Breast epithelium (tissue), 4 donors: ENCODE measurements around the gene IDH3A. TPM values are rescaled to one million over a fixed set of nuclear protein-coding genes. Genes with fewer than 3 reads are reported as not detected.
A peak's percentile ranks its signal among the peaks of the same experiment; 100 is the strongest.

Experiments used
- DNase-seq, 2 donors: peaks; one replicate each; pipeline ENCODE4 v3.0.0-alpha.2; 2019; ENCODE audit warnings: low spot score in 2 of 2
- H3K27ac ChIP-seq, 2 donors: fragments of 200-600 bp; sonication (generic) in 1 of 2; one replicate each; pipeline ENCODE4 v1.5.1; 2016 to 2019; ENCODE audit warnings: mild to moderate bottlenecking in 1 of 2
- H3K27me3 ChIP-seq, 2 donors: fragments of 200-600 bp; sonication (generic) in 1 of 2; one replicate each; pipeline versions ENCODE4 v1.5.1 to v1.6.0; 2017 to 2019; ENCODE audit warnings: control low read depth in 1 of 2, mild to moderate bottlenecking in 1 of 2
- H3K36me3 ChIP-seq: fragments of 200-600 bp; one replicate; pipeline ENCODE4 v1.5.1; 2019
- H3K4me1 ChIP-seq, 2 donors: fragments of 200-600 bp; sonication (generic); one replicate each; pipeline ENCODE4 v1.5.1; 2016 to 2019; ENCODE audit warnings: control low read depth in 1 of 2
- H3K4me3 ChIP-seq, 3 donors: fragments of 200-600 bp; sonication (generic); 1 replicate in 2 of 3; 2 replicates in 1 of 3; pipeline ENCODE4 v1.5.1; 2016 to 2019; ENCODE audit warnings: mild to moderate bottlenecking in 3 of 3, moderate library complexity in 2 of 3
- H3K9me3 ChIP-seq, 2 donors: fragments of 200-600 bp; sonication (generic) in 1 of 2; one replicate each; pipeline ENCODE4 v1.5.1; 2016 to 2019; ENCODE audit warnings: control low read depth in 1 of 2
- POLR2A ChIP-seq: fragments of 450-650 bp; IDR thresholded peaks from one replicate; pipeline ENCODE4 v1.6.1; 2016; ENCODE audit warnings: antibody characterized with exemption, mild to moderate bottlenecking, moderate library complexity
- POLR2AphosphoS5 ChIP-seq, 3 donors: sonication (generic); formaldehyde crosslinking; IDR thresholded peaks; one replicate each; pipeline ENCODE4 v1.6.1; 2017; ENCODE audit warnings: antibody characterized with exemption in 3 of 3
- intact Hi-C: fragments of 100-400 bp; cut with DNase I; formaldehyde crosslinking; loops from one replicate; pipeline ENCODE4 v1.15.1; 2023; ENCODE audit warnings: low total_unique reads
- total RNA-seq, 3 donors: library from RNA; depleted of rRNA; stranded (reverse); fragments of >200 nt; gene quantifications; one replicate each; pipeline ENCODE4 v1.1.0, GENCODE V29; 2016
- TF ChIP-seq, protein P1 (sequence below), 3 donors: fragments of 450-650 bp; IDR thresholded peaks; one replicate each; pipeline ENCODE4 v1.5.1; 2016 to 2017; ENCODE audit warnings: antibody characterized with exemption in 3 of 3, mild to moderate bottlenecking in 3 of 3, moderate library complexity in 3 of 3

The IDH3A gene
- total RNA-seq, 3 donors from 2014 or later = 44.2 to 63.2 (median 52.0) TPM

DNA sequence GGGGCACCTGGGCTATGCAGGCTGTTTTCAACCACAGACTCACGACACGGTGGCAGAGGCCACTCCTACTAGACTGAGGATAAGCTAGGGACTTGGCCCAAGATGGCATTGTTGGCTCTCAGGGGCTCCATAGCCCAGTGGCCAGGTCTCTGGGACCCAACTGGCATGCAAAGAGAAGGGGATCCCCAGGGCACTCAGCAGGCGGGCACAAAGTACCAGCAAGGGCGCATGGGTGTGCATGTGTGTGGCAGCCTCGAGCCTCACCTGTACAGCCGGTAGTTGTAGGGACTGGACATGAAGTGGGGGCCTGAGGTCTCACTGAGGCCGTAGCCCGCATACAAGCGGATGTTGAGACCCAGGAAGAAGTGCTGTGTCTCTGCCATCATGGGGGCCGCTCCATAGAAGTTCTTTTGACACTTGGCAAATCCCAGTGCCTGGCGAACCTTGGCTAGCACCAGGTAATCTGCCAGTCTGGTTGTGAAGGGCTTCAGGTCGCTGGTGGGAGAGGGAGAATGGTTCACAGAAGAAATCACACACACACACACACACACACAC is 30.2 kb downstream of the IDH3A start:
- TF ChIP-seq POLR2AphosphoS5 (IDR thresholded peaks at IDR 0.05) = no peak
- TF ChIP-seq, protein P1, sequence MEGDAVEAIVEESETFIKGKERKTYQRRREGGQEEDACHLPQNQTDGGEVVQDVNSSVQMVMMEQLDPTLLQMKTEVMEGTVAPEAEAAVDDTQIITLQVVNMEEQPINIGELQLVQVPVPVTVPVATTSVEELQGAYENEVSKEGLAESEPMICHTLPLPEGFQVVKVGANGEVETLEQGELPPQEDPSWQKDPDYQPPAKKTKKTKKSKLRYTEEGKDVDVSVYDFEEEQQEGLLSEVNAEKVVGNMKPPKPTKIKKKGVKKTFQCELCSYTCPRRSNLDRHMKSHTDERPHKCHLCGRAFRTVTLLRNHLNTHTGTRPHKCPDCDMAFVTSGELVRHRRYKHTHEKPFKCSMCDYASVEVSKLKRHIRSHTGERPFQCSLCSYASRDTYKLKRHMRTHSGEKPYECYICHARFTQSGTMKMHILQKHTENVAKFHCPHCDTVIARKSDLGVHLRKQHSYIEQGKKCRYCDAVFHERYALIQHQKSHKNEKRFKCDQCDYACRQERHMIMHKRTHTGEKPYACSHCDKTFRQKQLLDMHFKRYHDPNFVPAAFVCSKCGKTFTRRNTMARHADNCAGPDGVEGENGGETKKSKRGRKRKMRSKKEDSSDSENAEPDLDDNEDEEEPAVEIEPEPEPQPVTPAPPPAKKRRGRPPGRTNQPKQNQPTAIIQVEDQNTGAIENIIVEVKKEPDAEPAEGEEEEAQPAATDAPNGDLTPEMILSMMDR (IDR thresholded peaks at IDR 0.05) = no peak
- TF ChIP-seq POLR2A = no peak
- no peaks in the 10 kb centered on the region for H3K4me1 ChIP-seq
- no peaks in the 10 kb centered on the region for H3K36me3 ChIP-seq
- H3K4me3 ChIP-seq = no peak overlapping the region
- H3K9me3 ChIP-seq = no peaks in the 10 kb centered on the region
- H3K27ac ChIP-seq = no peak overlapping the region
- H3K27me3 ChIP-seq = no peaks in the 10 kb centered on the region
- intact Hi-C loops = no loop called here
- no peak for DNase-seq

DNA sequence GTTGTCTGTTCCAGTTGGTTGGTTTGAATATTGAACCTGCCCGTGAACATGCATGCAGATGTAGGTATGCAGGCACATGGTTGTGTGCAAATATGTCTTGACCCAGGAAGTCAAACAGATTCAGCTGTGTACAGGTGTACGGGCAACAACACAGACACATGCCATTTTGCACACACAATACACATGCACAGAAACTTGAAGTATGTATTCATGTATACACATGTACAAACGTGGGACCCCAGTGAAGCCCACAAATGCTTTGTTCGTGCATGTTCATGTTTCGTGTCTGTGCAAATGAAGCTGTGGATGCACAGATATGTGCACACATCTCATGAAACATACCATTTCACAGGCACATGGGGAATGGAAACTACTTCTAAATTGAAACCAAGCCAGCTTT is 30.7 kb downstream of the IDH3A start:
- no peak overlapping the region for H3K4me3 ChIP-seq
- no peak for TF ChIP-seq POLR2A
- TF ChIP-seq POLR2AphosphoS5 (IDR thresholded peaks at IDR 0.05) = no peak
- TF ChIP-seq, protein P1 (IDR thresholded peaks at IDR 0.05) = no peak
- intact Hi-C loops = no loop called here
- H3K4me1 ChIP-seq = no peaks in the 10 kb centered on the region
- no peaks in the 10 kb centered on the region for H3K36me3 ChIP-seq
- H3K9me3 ChIP-seq = no peaks in the 10 kb centered on the region
- H3K27me3 ChIP-seq = no peaks in the 10 kb centered on the region
- DNase-seq = peak in 1 of 2 donors; percentile 10
- no peak overlapping the region for H3K27ac ChIP-seq

DNA sequence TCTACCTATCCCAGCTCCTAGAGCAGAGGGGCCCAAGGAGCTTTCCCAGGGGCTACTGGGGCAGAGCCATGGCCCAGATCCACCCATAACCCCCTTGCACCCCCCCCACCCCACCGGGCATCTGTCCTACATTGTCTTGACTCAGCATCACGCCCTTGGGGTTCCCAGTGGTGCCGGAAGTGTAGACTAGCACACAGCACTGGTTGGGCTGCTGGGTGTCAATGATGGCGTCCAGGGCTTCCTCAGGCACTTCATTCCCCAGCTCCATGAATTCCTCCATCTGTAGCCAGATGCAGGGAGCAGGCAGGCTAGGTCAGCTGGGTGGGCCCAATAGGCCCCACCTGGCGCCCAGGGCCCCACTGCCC is 33.2 kb downstream of the IDH3A start:
- no peaks in the 10 kb centered on the region for H3K4me1 ChIP-seq
- TF ChIP-seq, protein P1 (IDR thresholded peaks at IDR 0.05) = no peak
- TF ChIP-seq POLR2A (no peak), POLR2AphosphoS5 (IDR thresholded peaks at IDR 0.05) (no peak)
- no peaks in the 10 kb centered on the region for H3K36me3 ChIP-seq
- H3K4me3 ChIP-seq = no peak overlapping the region
- intact Hi-C loops = no loop called here
- H3K27me3 ChIP-seq = no peaks in the 10 kb centered on the region
- no peak for DNase-seq
- H3K27ac ChIP-seq = no peak overlapping the region
- H3K9me3 ChIP-seq = no peaks in the 10 kb centered on the region

DNA sequence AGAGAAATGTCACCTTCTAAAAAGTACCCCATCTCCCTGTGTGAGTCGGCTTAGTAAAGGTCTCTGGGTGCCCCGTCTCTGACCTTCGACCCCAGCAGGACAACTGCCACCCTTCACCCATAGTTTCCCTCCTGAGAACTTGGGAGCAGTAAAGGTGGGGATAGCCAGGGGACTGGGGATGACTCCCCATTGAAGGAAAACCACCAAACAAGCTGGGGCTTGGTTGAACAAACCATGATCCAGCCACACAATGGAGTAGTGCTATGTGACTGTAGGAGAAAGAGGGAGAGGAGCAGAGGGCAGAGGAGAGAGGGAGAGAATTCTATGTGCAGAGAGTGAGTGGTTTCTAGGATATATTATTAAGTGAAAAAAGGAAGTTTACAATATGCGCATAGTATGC is 33.7 kb downstream of the IDH3A start:
- H3K4me1 ChIP-seq = no peaks in the 10 kb centered on the region
- TF ChIP-seq POLR2A = no peak
- TF ChIP-seq, protein P1 (IDR thresholded peaks at IDR 0.05) = no peak
- H3K27me3 ChIP-seq = no peaks in the 10 kb centered on the region
- DNase-seq = no peak
- H3K36me3 ChIP-seq = no peaks in the 10 kb centered on the region
- H3K27ac ChIP-seq = no peak overlapping the region
- no peaks in the 10 kb centered on the region for H3K9me3 ChIP-seq
- no peak overlapping the region for H3K4me3 ChIP-seq
- intact Hi-C loops = no loop called here

DNA sequence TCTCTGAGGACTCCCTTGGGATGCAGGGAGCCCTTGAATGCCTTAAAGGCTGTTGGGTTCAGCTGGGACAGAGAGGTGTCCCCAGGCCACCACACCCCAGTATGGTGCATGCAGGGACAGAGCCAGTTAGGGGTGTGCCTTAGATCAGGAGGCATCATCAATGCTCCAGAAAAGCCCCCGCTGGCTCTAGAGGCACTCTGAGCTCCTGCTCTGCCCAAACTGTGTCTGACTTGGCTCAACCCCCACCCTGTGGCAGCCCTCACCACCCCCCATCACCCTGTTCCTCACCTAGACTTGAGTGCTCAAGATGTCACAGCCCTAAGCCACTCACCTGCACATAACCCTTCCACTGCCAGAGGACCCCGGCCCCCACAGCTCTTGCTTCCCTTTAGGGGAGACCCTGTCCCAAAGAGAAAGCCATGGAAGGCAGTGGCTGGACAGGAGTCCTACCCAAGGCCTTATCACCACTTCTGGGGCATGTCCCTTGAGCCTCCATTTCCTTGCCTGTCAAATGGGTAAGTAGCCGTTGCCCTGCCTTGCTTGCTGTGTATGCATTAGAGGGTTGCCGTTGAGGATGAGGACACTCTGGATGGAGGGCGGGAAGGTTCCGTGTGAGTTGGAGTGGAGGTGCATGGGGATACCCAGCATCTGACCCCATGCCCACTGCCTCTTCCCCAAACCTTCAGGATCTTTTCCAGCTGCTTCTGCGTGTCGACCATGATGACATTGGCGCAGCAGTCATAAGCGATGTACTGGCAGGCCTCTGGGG is 43.8 kb downstream of the IDH3A start:
- intact Hi-C loops = no loop called here
- no peaks in the 10 kb centered on the region for H3K4me1 ChIP-seq
- TF ChIP-seq, protein P1 (IDR thresholded peaks at IDR 0.05) = no peak
- no peak for TF ChIP-seq POLR2A
- no peak for TF ChIP-seq POLR2AphosphoS5 (IDR thresholded peaks at IDR 0.05)

More for the DNA sequence above, 43.8 kb downstream of the IDH3A start:
- Histone ChIP-seq H3K4me3 (no peak overlapping the region), H3K27ac (no peak overlapping the region), H3K36me3 (no peaks in the 10 kb centered on the region), H3K9me3 (no peaks in the 10 kb centered on the region), H3K27me3 (no peaks in the 10 kb centered on the region)
- DNase-seq = no peak
